SK-N-SH treated with all-trans-retinoic acid at 6 μM for 48 hours (cell line): ENCODE data around the gene TRPC1.

Experiments used
- ATAC-seq: fragments of 200-7000 bp; cut with Tn5 transposase; 3 replicates; pipeline ENCODE4 v1.9.1; 2020; ENCODE audit warnings: mild to moderate bottlenecking, moderate library complexity
- ARNTL ChIP-seq: fragments of 450-650 bp; formaldehyde crosslinking; IDR thresholded peaks from 2 replicates; pipeline ENCODE4 v1.5.0; 2020; ENCODE audit warnings: low read depth, mild to moderate bottlenecking, moderate library complexity, borderline replicate concordance
- BACH2 ChIP-seq: fragments of 250-450 bp; sonication (Bioruptor Pico); IDR thresholded peaks from 2 replicates; pipeline ENCODE4 v1.9.0; 2021; ENCODE audit warnings: mild to moderate bottlenecking, borderline replicate concordance
- CSDC2 ChIP-seq: fragments of 250-450 bp; sonication (Bioruptor Pico); IDR thresholded peaks from 2 replicates; pipeline ENCODE4 v1.5.0; 2020; ENCODE audit warnings: mild to moderate bottlenecking, moderate library complexity
- CSRNP3 ChIP-seq: fragments of 250-450 bp; sonication (Bioruptor Pico); IDR thresholded peaks from 2 replicates; pipeline ENCODE4 v1.5.1; 2021; ENCODE audit warnings: mild to moderate bottlenecking, moderate library complexity
- GLIS3 ChIP-seq: fragments of 250-450 bp; sonication (Bioruptor Pico); IDR thresholded peaks from 2 replicates; pipeline ENCODE4 v1.5.0; 2020; ENCODE audit warnings: mild to moderate bottlenecking, moderate library complexity
- ISL1 ChIP-seq: fragments of 250-450 bp; sonication (Bioruptor Pico); IDR thresholded peaks from 2 replicates; pipeline ENCODE4 v2.1.2; 2022; ENCODE audit warnings: mild to moderate bottlenecking, moderate library complexity
- OSR1 ChIP-seq: fragments of 250-450 bp; sonication (Bioruptor Pico); IDR thresholded peaks from 2 replicates; pipeline ENCODE4 v1.8.0; 2022; ENCODE audit warnings: moderate library complexity, mild to moderate bottlenecking, inconsistent platforms
- POU6F1 ChIP-seq: fragments of 250-450 bp; sonication (Bioruptor Pico); IDR thresholded peaks from 2 replicates; pipeline ENCODE4 v1.8.0; 2021; ENCODE audit warnings: low read depth, mild to moderate bottlenecking, moderate library complexity, borderline replicate concordance
- PPARA ChIP-seq: fragments of 250-450 bp; sonication (Bioruptor Pico); IDR thresholded peaks from 2 replicates; pipeline ENCODE4 v1.5.0; 2020; ENCODE audit warnings: mild to moderate bottlenecking, borderline replicate concordance
- RARB ChIP-seq: fragments of 250-450 bp; sonication (Bioruptor Pico); IDR thresholded peaks from 2 replicates; pipeline ENCODE4 v1.8.0; 2021; ENCODE audit warnings: mild to moderate bottlenecking, moderate library complexity
- TCF4 ChIP-seq: fragments of 250-450 bp; sonication (Bioruptor Pico); IDR thresholded peaks from 2 replicates; pipeline ENCODE4 v1.8.0; 2021; ENCODE audit warnings: mild to moderate bottlenecking, moderate library complexity, borderline replicate concordance
- TOX ChIP-seq: fragments of 250-450 bp; sonication (Bioruptor Pico); IDR thresholded peaks from 2 replicates; pipeline ENCODE4 v1.8.0; 2021; ENCODE audit warnings: mild to moderate bottlenecking, moderate library complexity, borderline replicate concordance
- TSHZ2 ChIP-seq: fragments of 250-450 bp; sonication (Bioruptor Pico); IDR thresholded peaks from 2 replicates; pipeline ENCODE4 v1.5.0; 2020; ENCODE audit warnings: mild to moderate bottlenecking, moderate library complexity
- ZC3H10 ChIP-seq: fragments of 250-450 bp; sonication (Bioruptor Pico); IDR thresholded peaks from 2 replicates; pipeline ENCODE4 v1.5.1; 2021; ENCODE audit warnings: mild to moderate bottlenecking, moderate library complexity
- ZFP3 ChIP-seq: fragments of 250-450 bp; sonication (Bioruptor Pico); IDR thresholded peaks from 2 replicates; pipeline ENCODE4 v1.5.0; 2020; ENCODE audit warnings: mild to moderate bottlenecking, moderate library complexity
- ZFP30 ChIP-seq: fragments of 450-650 bp; formaldehyde crosslinking; IDR thresholded peaks from 2 replicates; pipeline ENCODE4 v1.5.0; 2022; ENCODE audit warnings: mild to moderate bottlenecking, moderate library complexity
- ZNF565 ChIP-seq: fragments of 450-650 bp; formaldehyde crosslinking; conservative IDR thresholded peaks from 2 replicates; pipeline ENCODE4 v1.5.0; 2020; ENCODE audit warnings: low read depth, mild to moderate bottlenecking, moderate library complexity
- ZNF8 ChIP-seq: fragments of 450-650 bp; formaldehyde crosslinking; IDR thresholded peaks from 2 replicates; pipeline ENCODE4 v1.5.0; 2020; ENCODE audit warnings: mild to moderate bottlenecking, moderate library complexity
- TF ChIP-seq, protein P1 (sequence below): fragments of 250-450 bp; sonication (Bioruptor Pico); IDR thresholded peaks from 2 replicates; pipeline ENCODE4 v1.8.0; 2020; ENCODE audit warnings: mild to moderate bottlenecking, moderate library complexity, borderline replicate concordance
- TF ChIP-seq, protein P2 (sequence below): fragments of 250-450 bp; sonication (Bioruptor Pico); IDR thresholded peaks from 2 replicates; pipeline ENCODE4 v1.5.1; 2020; ENCODE audit warnings: low read depth, mild to moderate bottlenecking, moderate library complexity

Gene TRPC1

GRCh38 chr3:142819179-142819578 lies 95.3 kb downstream of the TRPC1 start:
- ATAC-seq, result no peak
- TF ChIP-seq CSRNP3 (no peak), TCF4 (CRISPR knock-in tag) (no peak), TOX (CRISPR knock-in tag) (no peak), OSR1 (CRISPR knock-in tag) (no peak), ZC3H10 (CRISPR knock-in tag) (no peak), ZFP30 (no peak), ISL1 (CRISPR knock-in tag) (no peak), TSHZ2 (CRISPR knock-in tag) (no peak), BACH2 (no peak), ZNF565 (CRISPR knock-in tag) (no peak), ARNTL (CRISPR knock-in tag) (no peak), PPARA (CRISPR knock-in tag) (no peak), RARB (no peak), CSDC2 (CRISPR knock-in tag) (no peak), ZNF8 (CRISPR knock-in tag) (no peak), GLIS3 (no peak), POU6F1 (CRISPR knock-in tag) (no peak)
- TF ChIP-seq, protein P1, sequence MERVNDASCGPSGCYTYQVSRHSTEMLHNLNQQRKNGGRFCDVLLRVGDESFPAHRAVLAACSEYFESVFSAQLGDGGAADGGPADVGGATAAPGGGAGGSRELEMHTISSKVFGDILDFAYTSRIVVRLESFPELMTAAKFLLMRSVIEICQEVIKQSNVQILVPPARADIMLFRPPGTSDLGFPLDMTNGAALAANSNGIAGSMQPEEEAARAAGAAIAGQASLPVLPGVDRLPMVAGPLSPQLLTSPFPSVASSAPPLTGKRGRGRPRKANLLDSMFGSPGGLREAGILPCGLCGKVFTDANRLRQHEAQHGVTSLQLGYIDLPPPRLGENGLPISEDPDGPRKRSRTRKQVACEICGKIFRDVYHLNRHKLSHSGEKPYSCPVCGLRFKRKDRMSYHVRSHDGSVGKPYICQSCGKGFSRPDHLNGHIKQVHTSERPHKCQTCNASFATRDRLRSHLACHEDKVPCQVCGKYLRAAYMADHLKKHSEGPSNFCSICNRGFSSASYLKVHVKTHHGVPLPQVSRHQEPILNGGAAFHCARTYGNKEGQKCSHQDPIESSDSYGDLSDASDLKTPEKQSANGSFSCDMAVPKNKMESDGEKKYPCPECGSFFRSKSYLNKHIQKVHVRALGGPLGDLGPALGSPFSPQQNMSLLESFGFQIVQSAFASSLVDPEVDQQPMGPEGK (CRISPR knock-in tag), result no peak
- TF ChIP-seq, protein P2, sequence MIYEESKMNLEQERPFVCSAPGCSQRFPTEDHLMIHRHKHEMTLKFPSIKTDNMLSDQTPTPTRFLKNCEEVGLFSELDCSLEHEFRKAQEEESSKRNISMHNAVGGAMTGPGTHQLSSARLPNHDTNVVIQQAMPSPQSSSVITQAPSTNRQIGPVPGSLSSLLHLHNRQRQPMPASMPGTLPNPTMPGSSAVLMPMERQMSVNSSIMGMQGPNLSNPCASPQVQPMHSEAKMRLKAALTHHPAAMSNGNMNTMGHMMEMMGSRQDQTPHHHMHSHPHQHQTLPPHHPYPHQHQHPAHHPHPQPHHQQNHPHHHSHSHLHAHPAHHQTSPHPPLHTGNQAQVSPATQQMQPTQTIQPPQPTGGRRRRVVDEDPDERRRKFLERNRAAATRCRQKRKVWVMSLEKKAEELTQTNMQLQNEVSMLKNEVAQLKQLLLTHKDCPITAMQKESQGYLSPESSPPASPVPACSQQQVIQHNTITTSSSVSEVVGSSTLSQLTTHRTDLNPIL (CRISPR knock-in tag), result no peak

DNA sequence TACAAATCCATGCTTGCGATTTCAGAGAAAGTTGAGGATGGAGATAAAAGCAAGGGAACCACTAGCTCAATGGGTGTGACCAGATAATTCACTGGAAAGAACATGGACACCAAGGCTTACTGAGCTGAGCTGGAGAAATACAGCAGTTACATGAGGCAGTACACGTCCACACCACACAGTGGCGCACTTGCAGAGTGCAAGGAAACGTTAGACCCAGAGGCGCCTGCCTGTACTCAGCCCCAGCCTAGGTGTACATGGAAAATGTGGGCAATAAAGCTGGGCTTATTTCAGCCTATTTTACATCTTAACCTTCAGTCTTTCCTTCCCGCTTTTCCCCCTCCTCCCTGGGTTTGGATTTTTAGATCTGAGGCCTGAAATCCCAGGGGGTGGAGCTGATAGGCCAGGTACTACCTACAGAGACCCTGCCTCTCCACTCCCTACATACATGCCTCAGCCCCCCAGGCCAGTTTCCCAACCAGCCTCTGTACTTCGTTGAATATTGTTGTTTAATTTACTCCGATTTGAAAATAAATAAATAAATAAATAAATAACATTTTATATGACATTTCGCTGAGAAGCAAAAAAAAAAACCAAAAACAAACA lies 105.0 kb downstream of the TRPC1 start:
- ATAC-seq, result peak; percentile 100
- no peak for TF ChIP-seq ZC3H10 (CRISPR knock-in tag)
- TF ChIP-seq, protein P1 (CRISPR knock-in tag), result no peak
- no peak for TF ChIP-seq POU6F1 (CRISPR knock-in tag)
- TF ChIP-seq ZFP3, result no peak
- no peak for TF ChIP-seq ZNF8 (CRISPR knock-in tag)
